ENCODE results near the gene HOXD10. TPM values are rescaled to one million over a fixed set of nuclear protein-coding genes. Genes with fewer than 3 reads are reported as not detected.
A peak's percentile ranks its signal among the peaks of the same experiment; 100 is the strongest.

The HOXD10 gene
- total and polyA plus RNA-seq, 9 of the 15 experiments (the other 6 are each of a cell fraction or from before 2014, with no cell fraction given), result not detected

DNA sequence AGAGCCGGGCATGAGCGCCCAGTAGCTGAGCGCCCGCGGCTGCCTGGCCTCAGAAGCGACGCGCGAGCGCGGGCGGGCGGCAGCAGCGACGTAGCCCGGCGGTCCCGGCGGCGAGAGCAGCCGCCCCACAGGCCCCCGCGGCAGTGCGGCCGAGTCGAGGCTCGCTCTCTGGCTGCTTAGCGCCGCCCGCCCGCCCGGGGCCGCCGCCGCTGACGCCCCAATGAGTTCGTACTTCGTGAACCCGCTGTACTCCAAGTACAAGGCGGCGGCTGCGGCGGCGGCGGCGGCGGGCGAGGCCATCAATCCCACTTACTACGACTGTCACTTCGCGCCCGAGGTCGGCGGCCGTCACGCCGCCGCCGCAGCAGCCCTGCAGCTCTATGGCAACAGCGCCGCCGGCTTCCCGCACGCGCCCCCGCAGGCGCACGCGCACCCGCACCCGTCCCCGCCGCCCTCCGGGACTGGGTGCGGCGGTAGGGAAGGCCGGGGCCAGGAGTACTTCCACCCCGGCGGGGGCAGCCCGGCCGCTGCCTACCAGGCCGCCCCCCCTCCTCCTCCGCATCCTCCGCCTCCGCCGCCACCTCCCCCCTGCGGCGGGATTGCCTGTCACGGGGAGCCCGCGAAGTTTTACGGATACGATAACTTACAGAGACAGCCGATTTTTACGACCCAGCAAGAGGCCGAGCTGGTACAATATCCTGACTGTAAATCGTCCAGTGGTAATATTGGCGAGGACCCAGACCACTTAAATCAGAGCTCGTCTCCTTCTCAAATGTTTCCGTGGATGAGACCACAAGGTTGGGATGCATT, 13.8 kb downstream of the HOXD10 start (continued):
- TF ChIP-seq HNRNPLL (IDR thresholded peaks at IDR 0.05; ENCODE audit: low read depth, low read length, poor library complexity, severe bottlenecking) (peak; percentile 97), ZNF583 (CRISPR knock-in tag; IDR thresholded peaks at IDR 0.05) (no peak), MEIS2 (IDR thresholded peaks at IDR 0.05; ENCODE audit: partially characterized antibody) (peak; percentile 60), CEBPG (CRISPR knock-in tag; IDR thresholded peaks at IDR 0.05) (no peak), CEBPG (tag; conservative IDR thresholded peaks at IDR 0.05 in 1 of 2, IDR thresholded peaks at IDR 0.05 in 1 of 2) (no peak), KHSRP (IDR thresholded peaks at IDR 0.05) (no peak), CHD2 (IDR thresholded peaks at IDR 0.05; ENCODE audit: low read depth, low read length) (no peak), RCOR1 (IDR thresholded peaks at IDR 0.05; ENCODE audit: borderline replicate concordance in 1 of 2, low read depth in 2 of 2, low read length in 2 of 2) (no peak), RB1 (IDR thresholded peaks at IDR 0.05; ENCODE audit: low read depth) (0 out of 2 replicates have a peak, but pooled peaks have one; percentile 23), TAF7 (tag; IDR thresholded peaks at IDR 0.05) (no peak), RBM34 (IDR thresholded peaks at IDR 0.05; ENCODE audit: borderline replicate concordance, insufficient read depth, low read length) (no peak), ZNF24 (IDR thresholded peaks at IDR 0.05) (no peak), SUPT5H (IDR thresholded peaks at IDR 0.05) (no peak), NFXL1 (CRISPR knock-in tag; IDR thresholded peaks at IDR 0.05) (no peak), MCM7 (IDR thresholded peaks at IDR 0.05) (no peak), KDM1A (IDR thresholded peaks at IDR 0.05) (no peak), ZNF239 (CRISPR knock-in tag; IDR thresholded peaks at IDR 0.05) (no peak), ZNF282 (CRISPR knock-in tag; IDR thresholded peaks at IDR 0.05) (no peak), NFIC (IDR thresholded peaks at IDR 0.05) (no peak)
- TF ChIP-seq, protein P1, sequence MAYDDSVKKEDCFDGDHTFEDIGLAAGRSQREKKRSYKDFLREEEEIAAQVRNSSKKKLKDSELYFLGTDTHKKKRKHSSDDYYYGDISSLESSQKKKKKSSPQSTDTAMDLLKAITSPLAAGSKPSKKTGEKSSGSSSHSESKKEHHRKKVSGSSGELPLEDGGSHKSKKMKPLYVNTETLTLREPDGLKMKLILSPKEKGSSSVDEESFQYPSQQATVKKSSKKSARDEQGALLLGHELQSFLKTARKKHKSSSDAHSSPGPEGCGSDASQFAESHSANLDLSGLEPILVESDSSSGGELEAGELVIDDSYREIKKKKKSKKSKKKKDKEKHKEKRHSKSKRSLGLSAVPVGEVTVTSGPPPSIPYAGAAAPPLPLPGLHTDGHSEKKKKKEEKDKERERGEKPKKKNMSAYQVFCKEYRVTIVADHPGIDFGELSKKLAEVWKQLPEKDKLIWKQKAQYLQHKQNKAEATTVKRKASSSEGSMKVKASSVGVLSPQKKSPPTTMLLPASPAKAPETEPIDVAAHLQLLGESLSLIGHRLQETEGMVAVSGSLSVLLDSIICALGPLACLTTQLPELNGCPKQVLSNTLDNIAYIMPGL (CRISPR knock-in tag; IDR thresholded peaks at IDR 0.05), result no peak
- TF ChIP-seq, protein P2, sequence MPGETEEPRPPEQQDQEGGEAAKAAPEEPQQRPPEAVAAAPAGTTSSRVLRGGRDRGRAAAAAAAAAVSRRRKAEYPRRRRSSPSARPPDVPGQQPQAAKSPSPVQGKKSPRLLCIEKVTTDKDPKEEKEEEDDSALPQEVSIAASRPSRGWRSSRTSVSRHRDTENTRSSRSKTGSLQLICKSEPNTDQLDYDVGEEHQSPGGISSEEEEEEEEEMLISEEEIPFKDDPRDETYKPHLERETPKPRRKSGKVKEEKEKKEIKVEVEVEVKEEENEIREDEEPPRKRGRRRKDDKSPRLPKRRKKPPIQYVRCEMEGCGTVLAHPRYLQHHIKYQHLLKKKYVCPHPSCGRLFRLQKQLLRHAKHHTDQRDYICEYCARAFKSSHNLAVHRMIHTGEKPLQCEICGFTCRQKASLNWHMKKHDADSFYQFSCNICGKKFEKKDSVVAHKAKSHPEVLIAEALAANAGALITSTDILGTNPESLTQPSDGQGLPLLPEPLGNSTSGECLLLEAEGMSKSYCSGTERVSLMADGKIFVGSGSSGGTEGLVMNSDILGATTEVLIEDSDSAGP (CRISPR knock-in tag; IDR thresholded peaks at IDR 0.05), result no peak
- TF ChIP-seq, protein P3, sequence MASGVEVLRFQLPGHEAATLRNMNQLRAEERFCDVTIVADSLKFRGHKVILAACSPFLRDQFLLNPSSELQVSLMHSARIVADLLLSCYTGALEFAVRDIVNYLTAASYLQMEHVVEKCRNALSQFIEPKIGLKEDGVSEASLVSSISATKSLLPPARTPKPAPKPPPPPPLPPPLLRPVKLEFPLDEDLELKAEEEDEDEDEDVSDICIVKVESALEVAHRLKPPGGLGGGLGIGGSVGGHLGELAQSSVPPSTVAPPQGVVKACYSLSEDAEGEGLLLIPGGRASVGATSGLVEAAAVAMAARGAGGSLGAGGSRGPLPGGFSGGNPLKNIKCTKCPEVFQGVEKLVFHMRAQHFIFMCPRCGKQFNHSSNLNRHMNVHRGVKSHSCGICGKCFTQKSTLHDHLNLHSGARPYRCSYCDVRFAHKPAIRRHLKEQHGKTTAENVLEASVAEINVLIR (CRISPR knock-in tag; IDR thresholded peaks at IDR 0.05), result no peak
- TF ChIP-seq, protein P4, sequence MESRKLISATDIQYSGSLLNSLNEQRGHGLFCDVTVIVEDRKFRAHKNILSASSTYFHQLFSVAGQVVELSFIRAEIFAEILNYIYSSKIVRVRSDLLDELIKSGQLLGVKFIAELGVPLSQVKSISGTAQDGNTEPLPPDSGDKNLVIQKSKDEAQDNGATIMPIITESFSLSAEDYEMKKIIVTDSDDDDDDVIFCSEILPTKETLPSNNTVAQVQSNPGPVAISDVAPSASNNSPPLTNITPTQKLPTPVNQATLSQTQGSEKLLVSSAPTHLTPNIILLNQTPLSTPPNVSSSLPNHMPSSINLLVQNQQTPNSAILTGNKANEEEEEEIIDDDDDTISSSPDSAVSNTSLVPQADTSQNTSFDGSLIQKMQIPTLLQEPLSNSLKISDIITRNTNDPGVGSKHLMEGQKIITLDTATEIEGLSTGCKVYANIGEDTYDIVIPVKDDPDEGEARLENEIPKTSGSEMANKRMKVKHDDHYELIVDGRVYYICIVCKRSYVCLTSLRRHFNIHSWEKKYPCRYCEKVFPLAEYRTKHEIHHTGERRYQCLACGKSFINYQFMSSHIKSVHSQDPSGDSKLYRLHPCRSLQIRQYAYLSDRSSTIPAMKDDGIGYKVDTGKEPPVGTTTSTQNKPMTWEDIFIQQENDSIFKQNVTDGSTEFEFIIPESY (CRISPR knock-in tag; IDR thresholded peaks at IDR 0.05), result no peak
- TF ChIP-seq, protein P5, sequence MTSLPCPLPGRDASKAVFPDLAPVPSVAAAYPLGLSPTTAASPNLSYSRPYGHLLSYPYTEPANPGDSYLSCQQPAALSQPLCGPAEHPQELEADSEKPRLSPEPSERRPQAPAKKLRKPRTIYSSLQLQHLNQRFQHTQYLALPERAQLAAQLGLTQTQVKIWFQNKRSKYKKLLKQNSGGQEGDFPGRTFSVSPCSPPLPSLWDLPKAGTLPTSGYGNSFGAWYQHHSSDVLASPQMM (CRISPR knock-in tag; IDR thresholded peaks at IDR 0.05), result no peak
